ENCODE results near the gene PPP5C. TPM values are rescaled to one million over a fixed set of nuclear protein-coding genes. Genes with fewer than 3 reads are reported as not detected.
"Not testable (repeated sequence)": the region's sequence is repeated elsewhere in the genome, so short reads cannot be mapped to it uniquely, and the experiment has no call there.

PPP5C gene
- total RNA-seq, 1 donor from 2014 or later = 99.5 TPM

- no peak for TF ChIP-seq CTCF (conservative IDR thresholded peaks at IDR 0.05)
- H3K4me3 Mint-ChIP-seq = no peak overlapping the region
- peaks cover 22% of the 10 kb centered on the region for H3K36me3 Mint-ChIP-seq
- DNase-seq (ENCODE audit: extremely low spot score, unreplicated experiment) = no peak
- no peak overlapping the region for H3K27ac Mint-ChIP-seq
- no peaks in the 10 kb centered on the region for H3K27me3 Mint-ChIP-seq
- H3K4me1 Mint-ChIP-seq (ENCODE audit: unreplicated experiment) = peaks cover 14% of the 10 kb centered on the region
- no peaks in the 10 kb centered on the region for H3K9me3 Mint-ChIP-seq
Measured at GRCh38 chr19:46374536-46375475, 27.9 kb downstream of the PPP5C start.

GRCh38 chr19:46375476-46376067, 28.7 kb downstream of the PPP5C start:
- not testable (repeated sequence) for H3K27me3 Mint-ChIP-seq; H3K27ac Mint-ChIP-seq; DNase-seq (ENCODE audit: extremely low spot score, unreplicated experiment); H3K4me3 Mint-ChIP-seq; H3K9me3 Mint-ChIP-seq
- peaks cover 27% of the 10 kb centered on the region for H3K36me3 Mint-ChIP-seq
- peaks cover 14% of the 10 kb centered on the region for H3K4me1 Mint-ChIP-seq (ENCODE audit: unreplicated experiment)

- H3K27ac Mint-ChIP-seq = no peak overlapping the region
- no peak for DNase-seq (ENCODE audit: extremely low spot score, unreplicated experiment)
Measured at GRCh38 chr19:46376241-46377153, 29.6 kb downstream of the PPP5C start.

GRCh38 chr19:46378268-46378667, 31.4 kb downstream of the PPP5C start:
- no peak overlapping the region for H3K27ac Mint-ChIP-seq
- no peaks in the 10 kb centered on the region for H3K9me3 Mint-ChIP-seq
- no peak for DNase-seq (ENCODE audit: extremely low spot score, unreplicated experiment)
- H3K27me3 Mint-ChIP-seq = no peaks in the 10 kb centered on the region
- TF ChIP-seq CTCF (conservative IDR thresholded peaks at IDR 0.05) = no peak
- peaks cover 45% of the 10 kb centered on the region for H3K36me3 Mint-ChIP-seq
- no peak overlapping the region for H3K4me3 Mint-ChIP-seq
- H3K4me1 Mint-ChIP-seq (ENCODE audit: unreplicated experiment) = no peaks in the 10 kb centered on the region

More at GRCh38 chr19:46376241-46377153, 29.6 kb downstream of the PPP5C start:
- Mint-ChIP-seq H3K27me3 (no peaks in the 10 kb centered on the region), H3K9me3 (no peaks in the 10 kb centered on the region), H3K36me3 (peaks cover 34% of the 10 kb centered on the region), H3K4me3 (no peak overlapping the region), H3K4me1 (ENCODE audit: unreplicated experiment) (peaks cover 10% of the 10 kb centered on the region)
- TF ChIP-seq CTCF (conservative IDR thresholded peaks at IDR 0.05) = no peak

- Mint-ChIP-seq H3K4me1 (ENCODE audit: unreplicated experiment) (no peaks in the 10 kb centered on the region), H3K9me3 (no peaks in the 10 kb centered on the region), H3K36me3 (peaks cover 52% of the 10 kb centered on the region), H3K27ac (no peak overlapping the region), H3K4me3 (no peak overlapping the region), H3K27me3 (no peaks in the 10 kb centered on the region)
- no peak for DNase-seq (ENCODE audit: extremely low spot score, unreplicated experiment)
- no peak for TF ChIP-seq CTCF (conservative IDR thresholded peaks at IDR 0.05)
Measured at GRCh38 chr19:46380690-46381089, 33.8 kb downstream of the PPP5C start.
